Medulla oblongata (tissue), 1 donor: ENCODE measurements around the gene DLX3.

Experiments used
- DNase-seq: peaks from one replicate; pipeline ENCODE4 v3.0.0-alpha.2; 2015; ENCODE audit errors: extremely low spot score

DLX3 gene

GRCh38 chr17:49992933-49993422, 2.0 kb downstream of the DLX3 start:
- DNase-seq = no peak

GRCh38 chr17:49992191-49992932, 2.7 kb downstream of the DLX3 start:
- DNase-seq = no peak

- no peak for DNase-seq
These were observed 3.6 kb downstream of the DLX3 start for GRCh38 chr17:49991409-49991808.

GRCh38 chr17:49990921-49991320, 4.1 kb downstream of the DLX3 start:
- DNase-seq = no peak

GRCh38 chr17:49990331-49990730, 4.7 kb downstream of the DLX3 start:
- no peak for DNase-seq

GRCh38 chr17:49989518-49989880, 5.5 kb downstream of the DLX3 start:
- no peak for DNase-seq

- DNase-seq = no peak
These were observed 7.2 kb downstream of the DLX3 start for GRCh38 chr17:49987681-49988441.

- no peak for DNase-seq
These were observed 7.8 kb downstream of the DLX3 start for GRCh38 chr17:49987290-49987585.

- DNase-seq = no peak
These were observed 8.4 kb downstream of the DLX3 start for GRCh38 chr17:49986396-49987289.

- DNase-seq = no peak
These were observed 9.6 kb downstream of the DLX3 start for GRCh38 chr17:49985310-49985990.

GRCh38 chr17:49984776-49985175, 10.2 kb downstream of the DLX3 start:
- no peak for DNase-seq

GRCh38 chr17:49984283-49984682, 10.7 kb downstream of the DLX3 start:
- DNase-seq = no peak

- no peak for DNase-seq
These were observed 14.3 kb downstream of the DLX3 start for GRCh38 chr17:49980703-49981197.

GRCh38 chr17:49979748-49980479, 15.1 kb downstream of the DLX3 start:
- no peak for DNase-seq

GRCh38 chr17:49978501-49978900, 16.5 kb downstream of the DLX3 start:
- no peak for DNase-seq

GRCh38 chr17:49977463-49978389, 17.3 kb downstream of the DLX3 start:
- DNase-seq = no peak

- DNase-seq = no peak
These were observed 18.2 kb downstream of the DLX3 start for GRCh38 chr17:49976828-49977202.

- no peak for DNase-seq
These were observed 18.7 kb downstream of the DLX3 start for GRCh38 chr17:49976163-49976827.

- no peak for DNase-seq
These were observed 19.5 kb downstream of the DLX3 start for GRCh38 chr17:49975531-49975930.
